HG03066 (cell line): ENCODE data around the gene IQSEC3.
"Not testable (repeated sequence)": the region's sequence is repeated elsewhere in the genome, so short reads cannot be mapped to it uniquely, and the experiment has no call there.

Experiments
- ATAC-seq: cut with Tn5 transposase; IDR thresholded peaks from one replicate; pipeline ENCODE4 v1.9.1; 2021; ENCODE audit warnings: low read depth; ENCODE audit not compliant: unreplicated experiment

The IQSEC3 gene

GRCh38 chr12:66428-66781, at the start of gene IQSEC3:
IQSEC3 (plus strand) TSS chr12:66767; CDS start chr12:66883, 116 bp downstream.
- not testable (repeated sequence) for ATAC-seq

DNA sequence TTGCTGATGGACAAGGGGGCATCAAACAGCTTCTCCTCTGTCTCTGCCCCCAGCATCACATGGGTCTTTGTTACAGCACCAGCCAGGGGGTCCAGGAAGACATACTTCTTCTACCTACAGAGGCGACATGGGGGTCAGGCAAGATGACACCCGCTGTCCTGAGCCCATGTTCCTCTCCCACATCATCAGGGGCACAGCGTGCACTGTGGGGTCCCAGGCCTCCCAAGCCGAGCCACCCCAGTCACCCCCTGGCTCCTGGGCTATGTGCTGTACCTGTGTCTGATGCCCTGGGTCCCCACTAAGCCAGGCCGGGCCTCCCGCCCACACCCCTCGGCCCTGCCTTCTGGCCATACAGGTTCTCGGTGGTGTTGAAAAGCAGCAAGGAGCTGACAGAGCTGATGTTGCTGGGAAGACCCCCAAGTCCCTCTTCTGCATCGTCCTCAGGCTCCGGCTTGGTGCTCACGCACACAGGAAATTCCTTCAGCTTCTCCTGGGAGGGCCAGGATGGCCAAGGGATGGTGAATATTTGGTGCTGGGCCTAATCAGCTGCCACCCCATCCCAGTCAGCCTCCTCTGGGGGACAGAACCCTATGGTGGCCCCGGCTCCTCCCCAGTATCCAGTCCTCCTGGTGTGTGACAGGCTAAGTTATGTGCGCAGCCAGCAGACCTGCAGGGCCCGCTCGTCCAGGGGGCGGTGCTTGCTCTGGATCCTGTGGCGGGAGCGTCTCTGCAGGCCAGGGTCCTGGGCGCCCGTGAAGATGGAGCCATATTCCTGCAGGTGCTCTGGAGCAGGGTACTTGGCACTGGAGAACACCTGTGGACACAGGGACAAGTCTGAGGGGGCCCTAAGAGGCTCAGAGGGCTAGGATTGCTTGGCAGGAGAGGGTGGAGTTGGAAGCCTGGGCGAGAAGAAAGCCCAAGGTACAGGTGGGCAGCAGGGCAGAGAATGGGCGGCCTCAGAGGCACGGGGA, 48.9 kb upstream of the IQSEC3 start:
- ATAC-seq: not testable (repeated sequence)

GRCh38 chr12:18821-19567, 47.6 kb upstream of the IQSEC3 start:
- ATAC-seq: not testable (repeated sequence)

DNA sequence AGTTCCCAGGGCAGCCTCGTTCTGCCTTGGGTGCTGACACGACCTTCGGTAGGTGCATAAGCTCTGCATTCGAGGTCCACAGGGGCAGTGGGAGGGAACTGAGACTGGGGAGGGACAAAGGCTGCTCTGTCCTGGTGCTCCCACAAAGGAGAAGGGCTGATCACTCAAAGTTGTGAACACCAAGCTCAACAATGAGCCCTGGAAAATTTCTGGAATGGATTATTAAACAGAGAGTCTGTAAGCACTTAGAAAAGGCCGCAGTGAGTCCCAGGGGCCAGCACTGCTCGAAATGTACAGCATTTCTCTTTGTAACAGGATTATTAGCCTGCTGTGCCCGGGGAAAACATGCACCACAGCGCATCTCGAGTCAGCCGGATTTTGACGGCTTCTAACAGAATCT, 46.7 kb upstream of the IQSEC3 start:
- not testable (repeated sequence) for ATAC-seq

GRCh38 chr12:20757-21156, 45.8 kb upstream of the IQSEC3 start:
- no peak for ATAC-seq

DNA sequence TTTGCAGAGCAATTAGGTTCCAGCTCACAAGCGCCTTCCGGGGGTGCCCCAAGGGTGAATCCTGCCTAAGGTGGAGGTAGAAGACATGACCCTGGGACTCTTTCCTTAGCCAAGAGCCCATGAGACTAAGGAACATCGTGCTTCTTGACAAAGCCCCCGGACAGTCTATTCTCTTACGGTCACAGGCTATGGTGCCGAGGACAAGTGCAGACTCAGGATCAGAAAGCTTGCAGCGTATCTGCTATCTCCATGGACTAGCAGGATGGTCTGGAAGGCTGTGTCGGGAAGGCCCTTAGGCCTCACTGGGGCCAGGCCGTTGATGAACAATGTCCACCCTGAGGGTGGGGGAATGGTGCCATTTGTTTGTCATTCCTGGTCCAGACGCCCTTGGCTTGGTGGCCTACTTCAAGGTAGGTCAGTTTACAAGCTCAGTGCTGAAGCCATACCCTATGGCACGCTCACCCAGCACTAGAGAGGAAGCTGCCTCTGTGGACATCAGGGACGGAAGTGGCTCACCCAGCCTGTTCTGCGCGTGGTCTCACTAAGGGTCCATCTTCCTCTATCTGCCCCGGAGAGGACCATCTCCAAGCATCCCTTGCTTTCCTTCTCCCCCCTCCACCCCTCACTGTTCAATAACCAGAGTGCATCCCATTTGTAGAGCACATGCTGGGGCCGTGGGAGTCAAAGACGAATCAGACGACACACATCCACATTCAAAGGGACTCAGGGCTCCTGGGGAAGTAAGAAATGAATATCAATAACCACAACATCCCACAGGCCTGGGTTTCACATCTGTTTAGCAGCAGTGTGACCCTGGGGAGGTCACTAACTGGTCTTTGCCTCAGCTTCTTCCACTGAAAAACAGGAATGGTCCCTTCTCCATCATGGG, 45.0 kb upstream of the IQSEC3 start:
- ATAC-seq: no peak

DNA sequence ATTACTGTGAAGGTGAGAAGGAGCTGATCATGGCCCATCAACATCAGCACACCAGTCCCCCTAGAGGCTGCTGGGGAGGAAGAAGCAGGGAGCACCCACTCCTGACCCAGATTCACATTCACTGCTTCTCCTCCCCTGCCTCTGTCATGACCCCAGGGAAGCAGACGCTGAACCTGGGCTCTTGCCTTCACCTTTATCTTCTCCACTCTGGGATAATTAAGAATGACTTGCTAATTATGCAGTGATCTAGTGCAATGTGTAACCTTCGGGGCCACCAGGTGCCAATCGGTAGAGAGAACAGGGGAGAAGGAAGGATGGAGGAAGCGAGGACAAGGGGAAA, 44.4 kb upstream of the IQSEC3 start:
- ATAC-seq: no peak

GRCh38 chr12:22530-23201, 43.9 kb upstream of the IQSEC3 start:
- no peak for ATAC-seq

DNA sequence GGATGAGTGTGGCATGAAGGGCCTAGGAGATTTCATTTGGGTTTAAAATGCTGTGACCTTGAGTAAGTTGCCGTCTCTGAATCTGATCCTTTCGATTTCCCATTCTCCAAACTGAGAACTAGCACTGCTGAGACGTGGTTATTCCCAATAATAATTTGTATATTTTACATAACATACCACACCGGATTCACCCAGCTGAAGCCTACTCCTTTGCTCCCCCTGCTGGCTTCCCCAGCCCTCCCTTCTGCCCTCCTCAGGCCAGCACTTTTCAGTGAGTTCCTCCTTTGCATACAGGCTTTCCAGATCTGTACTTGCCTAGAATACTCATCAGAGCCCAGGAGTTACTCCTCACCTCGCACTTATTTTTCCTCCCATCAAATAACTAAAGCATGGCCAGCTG, 38.7 kb upstream of the IQSEC3 start:
- ATAC-seq: not testable (repeated sequence)

DNA sequence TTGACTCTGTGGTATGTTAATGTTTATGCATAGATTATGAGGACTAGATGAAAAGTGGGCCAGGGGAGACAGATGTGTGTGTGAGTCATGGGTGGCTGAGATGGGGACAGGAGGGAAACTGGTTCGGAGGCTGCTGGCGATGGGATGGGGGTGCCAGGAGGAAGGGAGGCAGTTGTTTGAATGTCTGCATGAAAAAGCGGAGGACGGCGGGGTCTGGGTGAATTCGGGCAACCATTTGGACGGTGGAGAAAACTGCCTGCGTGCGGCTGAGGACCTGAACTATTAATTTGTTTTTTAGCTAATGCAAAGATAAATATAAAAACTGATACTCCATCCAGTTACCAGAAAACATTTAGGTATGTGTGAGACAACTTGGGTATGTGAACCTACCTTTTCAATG, 27.8 kb upstream of the IQSEC3 start:
- ATAC-seq: not testable (repeated sequence)

GRCh38 chr12:39555-40265, 26.9 kb upstream of the IQSEC3 start:
- ATAC-seq: not testable (repeated sequence)

DNA sequence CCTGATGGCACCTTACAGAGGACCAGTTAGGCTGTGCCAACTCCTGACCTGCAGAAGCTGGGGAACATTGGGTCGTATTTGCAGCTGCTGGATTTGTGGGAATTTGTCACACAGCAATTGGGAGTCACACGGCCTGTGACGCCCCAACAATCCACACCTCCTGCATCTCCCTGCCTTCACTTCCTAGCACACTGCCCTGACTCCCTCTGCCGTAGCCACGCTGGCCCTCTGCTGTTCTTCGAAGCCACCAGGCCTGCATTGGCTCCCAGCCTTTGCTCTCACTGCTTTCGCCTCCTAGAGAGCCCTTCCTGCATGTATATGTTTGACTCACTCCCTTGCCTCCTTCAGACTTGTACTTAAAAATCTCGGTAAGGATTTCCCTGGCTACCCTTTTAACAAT, 22.2 kb upstream of the IQSEC3 start:
- ATAC-seq: not testable (repeated sequence)

- ATAC-seq: not testable (repeated sequence)
These were observed 21.2 kb upstream of the IQSEC3 start for GRCh38 chr12:45235-45990.

GRCh38 chr12:45991-46358, 20.6 kb upstream of the IQSEC3 start:
- ATAC-seq: not testable (repeated sequence)

GRCh38 chr12:46542-46941, 20.0 kb upstream of the IQSEC3 start:
- ATAC-seq: not testable (repeated sequence)

DNA sequence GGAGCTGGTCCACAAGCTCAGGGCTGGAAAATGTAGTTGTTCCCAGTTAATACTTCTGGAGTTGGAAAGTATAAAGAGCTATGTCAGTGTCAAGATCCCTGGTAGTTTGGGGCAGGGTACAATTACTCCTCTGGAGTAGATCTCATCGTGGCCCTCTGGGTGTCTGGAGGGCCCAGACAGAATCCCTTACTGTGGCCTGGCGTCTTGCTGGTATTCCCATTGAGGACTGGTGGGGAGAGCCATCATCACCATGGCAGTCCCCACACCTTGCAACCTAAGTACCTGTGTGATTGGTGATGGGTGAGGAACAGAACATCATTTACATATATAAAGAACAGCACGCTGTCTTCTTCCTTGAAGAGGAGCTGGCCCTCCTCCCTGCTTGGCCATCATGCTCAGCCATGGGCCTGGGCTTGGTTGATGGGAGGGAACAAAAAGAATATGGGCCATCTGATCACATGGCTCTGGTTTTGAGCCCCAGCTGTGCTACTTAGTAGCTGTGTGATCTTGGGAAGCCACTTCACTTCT, 18.8 kb upstream of the IQSEC3 start:
- not testable (repeated sequence) for ATAC-seq

DNA sequence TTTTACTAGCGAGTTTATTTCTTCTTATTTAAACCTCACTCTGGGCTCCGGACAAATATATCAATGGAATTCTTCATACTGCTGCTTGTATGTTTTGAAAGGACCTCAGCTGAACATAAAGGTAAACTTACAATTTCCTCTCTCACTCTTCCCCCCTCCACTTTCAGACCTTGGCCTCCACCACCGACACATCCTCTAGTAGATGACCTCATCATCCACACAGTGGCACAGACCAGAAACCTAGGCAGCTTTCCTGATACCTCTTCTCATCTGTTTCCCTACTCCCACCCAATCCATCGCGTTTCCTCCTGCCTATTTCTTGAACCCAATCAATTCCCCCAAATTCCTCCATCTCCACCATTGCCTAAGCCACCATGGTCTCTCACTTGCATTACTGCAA, 17.4 kb upstream of the IQSEC3 start:
- ATAC-seq: not testable (repeated sequence)

GRCh38 chr12:51087-51486, 15.5 kb upstream of the IQSEC3 start:
- not testable (repeated sequence) for ATAC-seq

GRCh38 chr12:51962-52361, 14.6 kb upstream of the IQSEC3 start:
- not testable (repeated sequence) for ATAC-seq
